ENCODE results near the gene INTS13. TPM values are rescaled to one million over a fixed set of nuclear protein-coding genes. Genes with fewer than 3 reads are reported as not detected.

The INTS13 gene
- total and polyA plus RNA-seq, 8 donors, result 7.4 to 13.8 (median 11.2) TPM

- Histone ChIP-seq H3K27me3 (no peaks in the 10 kb centered on the region), H3K4me1 (peaks cover 24 to 43% (median 31%) of the 10 kb centered on the region in 3 donors), H3K27ac (peak overlapping the region; percentile 68 to 83 (median 74)), H3K36me3 (no peaks in the 10 kb centered on the region), H3K4me3 (peak overlapping the region in 1 of 4 donors; percentile 11), H3K9me3 (no peaks in the 10 kb centered on the region)
- ATAC-seq (peak; percentile 88 to 92 (median 88)), DNase-seq (peak; percentile 86 to 95 (median 92)), FAIRE-seq (no peak)
- intact Hi-C loops (cut with DNase I), result no loop called here
- no peak for TF ChIP-seq CTCF (IDR thresholded peaks at IDR 0.05)
- 11 to 12% methylated on average over 11 of the region's 11 CpGs for WGBS, 2 donors
Measured at GRCh38 chr12:26870491-26871419, 67.0 kb downstream of the INTS13 start.

- DNase-seq (peak in 3 of 6 donors; percentile 15 to 60 (median 23)), ATAC-seq (peak in 2 of 4 donors; percentile 6 to 8), FAIRE-seq (no peak)
- WGBS, 2 donors, result 71% methylated on average over 6 of the region's 6 CpGs
- Histone ChIP-seq H3K27ac (peak overlapping the region; percentile 68 to 83 (median 74)), H3K4me1 (peaks cover 24 to 43% (median 31%) of the 10 kb centered on the region in 3 donors), H3K27me3 (no peaks in the 10 kb centered on the region), H3K36me3 (no peaks in the 10 kb centered on the region), H3K9me3 (no peaks in the 10 kb centered on the region), H3K4me3 (no peak overlapping the region)
- intact Hi-C loops (cut with DNase I), result no loop called here
- TF ChIP-seq CTCF (IDR thresholded peaks at IDR 0.05), result no peak
Measured at GRCh38 chr12:26869908-26870459, 67.8 kb downstream of the INTS13 start.

GRCh38 chr12:26869104-26869494 lies 68.7 kb downstream of the INTS13 start:
- no peak overlapping the region for H3K4me3 ChIP-seq
- TF ChIP-seq CTCF (IDR thresholded peaks at IDR 0.05), result no peak
- 93 to 94% methylated on average over 6 of the region's 6 CpGs for WGBS, 2 donors
- no peaks in the 10 kb centered on the region for H3K9me3 ChIP-seq
- ATAC-seq, result no peak
- peaks cover 24 to 43% (median 31%) of the 10 kb centered on the region in 3 donors for H3K4me1 ChIP-seq
- peak overlapping the region in 1 of 4 donors; percentile 83 for H3K27ac ChIP-seq
- DNase-seq, result no peak
- H3K27me3 ChIP-seq, result no peaks in the 10 kb centered on the region
- no peak for FAIRE-seq
- no peaks in the 10 kb centered on the region for H3K36me3 ChIP-seq
- intact Hi-C loops (cut with DNase I), result no loop called here

GRCh38 chr12:26868447-26869103 lies 69.2 kb downstream of the INTS13 start:
- DNase-seq, result no peak
- Histone ChIP-seq H3K36me3 (no peaks in the 10 kb centered on the region), H3K27ac (peak overlapping the region in 1 of 4 donors; percentile 83), H3K27me3 (no peaks in the 10 kb centered on the region), H3K9me3 (no peaks in the 10 kb centered on the region), H3K4me3 (no peak overlapping the region), H3K4me1 (peaks cover 24 to 43% (median 31%) of the 10 kb centered on the region in 3 donors)
- no peak for ATAC-seq
- TF ChIP-seq CTCF (IDR thresholded peaks at IDR 0.05), result no peak
- intact Hi-C loops (cut with DNase I), result no loop called here
- WGBS, 2 donors, result 70 to 78% methylated on average over 3 of the region's 3 CpGs
- no peak for FAIRE-seq
